ENCODE results near the gene BNC2.

The BNC2 gene

DNA sequence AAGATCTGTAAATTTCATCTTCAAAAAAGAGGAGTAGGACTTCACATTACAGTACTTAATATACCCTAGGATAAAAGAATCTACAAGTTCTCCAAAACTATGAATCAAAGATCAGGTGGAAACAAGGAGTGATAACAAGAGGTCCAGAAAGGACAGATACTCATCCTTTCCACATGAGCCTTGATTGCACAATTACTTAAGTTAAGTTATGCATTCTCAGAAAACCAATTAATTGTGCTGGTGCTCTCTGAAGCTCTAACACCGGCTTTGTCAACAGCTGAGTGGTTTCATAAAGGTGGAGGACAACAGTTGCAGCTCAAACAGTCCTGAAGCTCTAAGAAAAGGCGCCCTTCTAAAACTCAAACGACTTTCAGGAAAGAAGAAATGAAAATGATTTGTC, 251.9 kb downstream of the BNC2 start:
- H3K36me3 ChIP-seq (ENCODE audit: control insufficient read depth in 2 of 2, insufficient read depth in 1 of 2, low read length in 2 of 2), result no peaks in the 10 kb centered on the region
- H3K27ac ChIP-seq (ENCODE audit: extremely low read depth, low read depth, low read length), result no peak overlapping the region
- no peaks in the 10 kb centered on the region for H3K9me3 ChIP-seq (ENCODE audit: control insufficient read depth, insufficient read depth, low read depth, low read length)
- no peak for TF ChIP-seq ZNF426 (tag by site-specific recombination; IDR thresholded peaks at IDR 0.05)
- TF ChIP-seq, protein P1, sequence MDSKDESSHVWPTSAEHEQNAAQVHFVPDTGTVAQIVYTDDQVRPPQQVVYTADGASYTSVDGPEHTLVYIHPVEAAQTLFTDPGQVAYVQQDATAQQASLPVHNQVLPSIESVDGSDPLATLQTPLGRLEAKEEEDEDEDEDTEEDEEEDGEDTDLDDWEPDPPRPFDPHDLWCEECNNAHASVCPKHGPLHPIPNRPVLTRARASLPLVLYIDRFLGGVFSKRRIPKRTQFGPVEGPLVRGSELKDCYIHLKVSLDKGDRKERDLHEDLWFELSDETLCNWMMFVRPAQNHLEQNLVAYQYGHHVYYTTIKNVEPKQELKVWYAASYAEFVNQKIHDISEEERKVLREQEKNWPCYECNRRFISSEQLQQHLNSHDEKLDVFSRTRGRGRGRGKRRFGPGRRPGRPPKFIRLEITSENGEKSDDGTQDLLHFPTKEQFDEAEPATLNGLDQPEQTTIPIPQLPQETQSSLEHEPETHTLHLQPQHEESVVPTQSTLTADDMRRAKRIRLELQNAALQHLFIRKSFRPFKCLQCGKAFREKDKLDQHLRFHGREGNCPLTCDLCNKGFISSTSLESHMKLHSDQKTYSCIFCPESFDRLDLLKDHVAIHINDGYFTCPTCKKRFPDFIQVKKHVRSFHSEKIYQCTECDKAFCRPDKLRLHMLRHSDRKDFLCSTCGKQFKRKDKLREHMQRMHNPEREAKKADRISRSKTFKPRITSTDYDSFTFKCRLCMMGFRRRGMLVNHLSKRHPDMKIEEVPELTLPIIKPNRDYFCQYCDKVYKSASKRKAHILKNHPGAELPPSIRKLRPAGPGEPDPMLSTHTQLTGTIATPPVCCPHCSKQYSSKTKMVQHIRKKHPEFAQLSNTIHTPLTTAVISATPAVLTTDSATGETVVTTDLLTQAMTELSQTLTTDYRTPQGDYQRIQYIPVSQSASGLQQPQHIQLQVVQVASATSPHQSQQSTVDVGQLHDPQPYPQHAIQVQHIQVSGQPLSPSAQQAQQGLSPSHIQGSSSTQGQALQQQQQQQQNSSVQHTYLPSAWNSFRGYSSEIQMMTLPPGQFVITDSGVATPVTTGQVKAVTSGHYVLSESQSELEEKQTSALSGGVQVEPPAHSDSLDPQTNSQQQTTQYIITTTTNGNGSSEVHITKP (tag by site-specific recombination; IDR thresholded peaks at IDR 0.05), result no peak
- no peak for TF ChIP-seq ZNF544 (tag by site-specific recombination; IDR thresholded peaks at IDR 0.05)
- no peaks in the 10 kb centered on the region for H3K4me1 ChIP-seq (ENCODE audit: control insufficient read depth, insufficient read depth, low read length)
- ChIA-PET POLR2A (no interaction called here), CTCF (interaction anchor here (0.6 kb wide), 1 partner anchor 62 kb away, joined by 4 read pairs; no protein-coding TSS in a partner anchor)
- no peak overlapping the region for H3K4me3 ChIP-seq (ENCODE audit: low read depth, low read length)

DNA sequence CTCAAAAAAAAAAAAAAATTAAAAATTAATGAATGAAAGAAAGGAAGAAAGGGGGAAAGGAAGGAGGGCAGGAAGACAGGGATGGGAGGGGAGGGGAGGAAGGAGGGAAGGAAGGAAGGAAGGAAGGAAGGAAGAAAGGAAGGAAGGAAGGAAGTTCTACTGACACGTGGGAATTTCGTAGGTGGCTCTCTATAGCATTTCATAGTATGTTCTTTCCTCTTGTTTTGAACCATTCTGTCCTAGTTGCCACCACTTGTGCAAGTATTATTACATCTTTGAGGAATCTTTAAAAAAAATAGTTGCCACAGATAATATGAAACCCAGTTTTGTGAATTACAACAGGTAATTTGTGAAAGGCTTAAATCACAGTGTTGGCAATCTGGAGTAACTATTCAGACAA, 253.8 kb downstream of the BNC2 start:
- ChIA-PET POLR2A (interaction anchor here (0.6 kb wide), 1 partner anchor 340 kb away, joined by 4 read pairs; no protein-coding TSS in a partner anchor), CTCF (no interaction called here)
- no peaks in the 10 kb centered on the region for H3K9me3 ChIP-seq (ENCODE audit: control insufficient read depth, insufficient read depth, low read depth, low read length)
- no peak overlapping the region for H3K4me3 ChIP-seq (ENCODE audit: low read depth, low read length)
- no peaks in the 10 kb centered on the region for H3K4me1 ChIP-seq (ENCODE audit: control insufficient read depth, insufficient read depth, low read length)
- H3K27ac ChIP-seq (ENCODE audit: extremely low read depth, low read depth, low read length), result no peak overlapping the region
- no peaks in the 10 kb centered on the region for H3K36me3 ChIP-seq (ENCODE audit: control insufficient read depth in 2 of 2, insufficient read depth in 1 of 2, low read length in 2 of 2)
- TF ChIP-seq ZNF366 (tag by site-specific recombination; conservative IDR thresholded peaks at IDR 0.05) (peak; percentile 46), SCRT1 (tag by site-specific recombination; IDR thresholded peaks at IDR 0.05; ENCODE audit: borderline replicate concordance) (no peak), GLIS2 (tag by site-specific recombination; IDR thresholded peaks at IDR 0.05) (no peak)
- TF ChIP-seq, protein P2, sequence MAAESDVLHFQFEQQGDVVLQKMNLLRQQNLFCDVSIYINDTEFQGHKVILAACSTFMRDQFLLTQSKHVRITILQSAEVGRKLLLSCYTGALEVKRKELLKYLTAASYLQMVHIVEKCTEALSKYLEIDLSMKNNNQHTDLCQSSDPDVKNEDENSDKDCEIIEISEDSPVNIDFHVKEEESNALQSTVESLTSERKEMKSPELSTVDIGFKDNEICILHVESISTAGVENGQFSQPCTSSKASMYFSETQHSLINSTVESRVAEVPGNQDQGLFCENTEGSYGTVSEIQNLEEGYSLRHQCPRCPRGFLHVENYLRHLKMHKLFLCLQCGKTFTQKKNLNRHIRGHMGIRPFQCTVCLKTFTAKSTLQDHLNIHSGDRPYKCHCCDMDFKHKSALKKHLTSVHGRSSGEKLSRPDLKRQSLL (tag by site-specific recombination; IDR thresholded peaks at IDR 0.05), result no peak

DNA sequence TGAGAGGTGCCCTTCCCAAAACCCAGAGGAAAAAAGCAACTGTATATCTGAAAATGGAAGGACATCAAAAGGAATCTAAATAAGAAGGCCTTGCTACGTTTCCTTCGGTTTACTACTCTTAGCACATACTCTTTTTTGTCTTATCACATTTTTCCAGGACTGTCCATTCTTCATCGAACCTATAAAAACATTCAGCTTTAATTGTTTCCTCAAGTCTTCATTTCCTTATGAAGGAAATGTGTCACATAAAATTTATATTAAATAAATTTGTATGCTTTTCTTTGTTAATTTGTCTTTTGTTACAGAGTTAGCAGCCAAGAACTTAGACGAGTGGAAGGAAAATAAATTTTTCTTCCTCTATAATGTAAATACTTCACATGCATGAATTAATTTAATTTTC, 255.0 kb downstream of the BNC2 start:
- no peak overlapping the region for H3K27ac ChIP-seq (ENCODE audit: extremely low read depth, low read depth, low read length)
- no peaks in the 10 kb centered on the region for H3K36me3 ChIP-seq (ENCODE audit: control insufficient read depth in 2 of 2, insufficient read depth in 1 of 2, low read length in 2 of 2)
- TF ChIP-seq ZBTB7A (tag by site-specific recombination; IDR thresholded peaks at IDR 0.05; ENCODE audit: low read depth) (no peak), ZNF292 (tag by site-specific recombination; IDR thresholded peaks at IDR 0.05; ENCODE audit: borderline replicate concordance, low read depth) (no peak), ZBTB8A (tag by site-specific recombination; IDR thresholded peaks at IDR 0.05) (no peak), ZNF660 (tag by site-specific recombination; IDR thresholded peaks at IDR 0.05) (no peak), ZNF791 (tag by site-specific recombination; IDR thresholded peaks at IDR 0.05) (no peak)
- TF ChIP-seq, protein P3, sequence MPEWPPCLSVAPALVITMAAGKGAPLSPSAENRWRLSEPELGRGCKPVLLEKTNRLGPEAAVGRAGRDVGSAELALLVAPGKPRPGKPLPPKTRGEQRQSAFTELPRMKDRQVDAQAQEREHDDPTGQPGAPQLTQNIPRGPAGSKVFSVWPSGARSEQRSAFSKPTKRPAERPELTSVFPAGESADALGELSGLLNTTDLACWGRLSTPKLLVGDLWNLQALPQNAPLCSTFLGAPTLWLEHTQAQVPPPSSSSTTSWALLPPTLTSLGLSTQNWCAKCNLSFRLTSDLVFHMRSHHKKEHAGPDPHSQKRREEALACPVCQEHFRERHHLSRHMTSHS (tag by site-specific recombination; IDR thresholded peaks at IDR 0.05), result no peak
- TF ChIP-seq, protein P4, sequence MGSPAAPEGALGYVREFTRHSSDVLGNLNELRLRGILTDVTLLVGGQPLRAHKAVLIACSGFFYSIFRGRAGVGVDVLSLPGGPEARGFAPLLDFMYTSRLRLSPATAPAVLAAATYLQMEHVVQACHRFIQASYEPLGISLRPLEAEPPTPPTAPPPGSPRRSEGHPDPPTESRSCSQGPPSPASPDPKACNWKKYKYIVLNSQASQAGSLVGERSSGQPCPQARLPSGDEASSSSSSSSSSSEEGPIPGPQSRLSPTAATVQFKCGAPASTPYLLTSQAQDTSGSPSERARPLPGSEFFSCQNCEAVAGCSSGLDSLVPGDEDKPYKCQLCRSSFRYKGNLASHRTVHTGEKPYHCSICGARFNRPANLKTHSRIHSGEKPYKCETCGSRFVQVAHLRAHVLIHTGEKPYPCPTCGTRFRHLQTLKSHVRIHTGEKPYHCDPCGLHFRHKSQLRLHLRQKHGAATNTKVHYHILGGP (tag by site-specific recombination; IDR thresholded peaks at IDR 0.05), result no peak
- TF ChIP-seq, protein P5, sequence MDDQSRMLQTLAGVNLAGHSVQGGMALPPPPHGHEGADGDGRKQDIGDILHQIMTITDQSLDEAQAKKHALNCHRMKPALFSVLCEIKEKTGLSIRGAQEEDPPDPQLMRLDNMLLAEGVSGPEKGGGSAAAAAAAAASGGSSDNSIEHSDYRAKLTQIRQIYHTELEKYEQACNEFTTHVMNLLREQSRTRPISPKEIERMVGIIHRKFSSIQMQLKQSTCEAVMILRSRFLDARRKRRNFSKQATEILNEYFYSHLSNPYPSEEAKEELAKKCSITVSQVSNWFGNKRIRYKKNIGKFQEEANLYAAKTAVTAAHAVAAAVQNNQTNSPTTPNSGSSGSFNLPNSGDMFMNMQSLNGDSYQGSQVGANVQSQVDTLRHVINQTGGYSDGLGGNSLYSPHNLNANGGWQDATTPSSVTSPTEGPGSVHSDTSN (CRISPR knock-in tag; IDR thresholded peaks at IDR 0.05), result no peak
- TF ChIP-seq, protein P6, sequence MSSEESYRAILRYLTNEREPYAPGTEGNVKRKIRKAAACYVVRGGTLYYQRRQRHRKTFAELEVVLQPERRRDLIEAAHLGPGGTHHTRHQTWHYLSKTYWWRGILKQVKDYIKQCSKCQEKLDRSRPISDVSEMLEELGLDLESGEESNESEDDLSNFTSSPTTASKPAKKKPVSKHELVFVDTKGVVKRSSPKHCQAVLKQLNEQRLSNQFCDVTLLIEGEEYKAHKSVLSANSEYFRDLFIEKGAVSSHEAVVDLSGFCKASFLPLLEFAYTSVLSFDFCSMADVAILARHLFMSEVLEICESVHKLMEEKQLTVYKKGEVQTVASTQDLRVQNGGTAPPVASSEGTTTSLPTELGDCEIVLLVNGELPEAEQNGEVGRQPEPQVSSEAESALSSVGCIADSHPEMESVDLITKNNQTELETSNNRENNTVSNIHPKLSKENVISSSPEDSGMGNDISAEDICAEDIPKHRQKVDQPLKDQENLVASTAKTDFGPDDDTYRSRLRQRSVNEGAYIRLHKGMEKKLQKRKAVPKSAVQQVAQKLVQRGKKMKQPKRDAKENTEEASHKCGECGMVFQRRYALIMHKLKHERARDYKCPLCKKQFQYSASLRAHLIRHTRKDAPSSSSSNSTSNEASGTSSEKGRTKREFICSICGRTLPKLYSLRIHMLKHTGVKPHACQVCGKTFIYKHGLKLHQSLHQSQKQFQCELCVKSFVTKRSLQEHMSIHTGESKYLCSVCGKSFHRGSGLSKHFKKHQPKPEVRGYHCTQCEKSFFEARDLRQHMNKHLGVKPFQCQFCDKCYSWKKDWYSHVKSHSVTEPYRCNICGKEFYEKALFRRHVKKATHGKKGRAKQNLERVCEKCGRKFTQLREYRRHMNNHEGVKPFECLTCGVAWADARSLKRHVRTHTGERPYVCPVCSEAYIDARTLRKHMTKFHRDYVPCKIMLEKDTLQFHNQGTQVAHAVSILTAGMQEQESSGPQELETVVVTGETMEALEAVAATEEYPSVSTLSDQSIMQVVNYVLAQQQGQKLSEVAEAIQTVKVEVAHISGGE (tag by site-specific recombination; conservative IDR thresholded peaks at IDR 0.05; ENCODE audit: low read depth), result no peak
- POLR2A ChIA-PET, result no interaction called here
- no peaks in the 10 kb centered on the region for H3K4me1 ChIP-seq (ENCODE audit: control insufficient read depth, insufficient read depth, low read length)
- CTCF ChIA-PET, result no interaction called here
- no peaks in the 10 kb centered on the region for H3K9me3 ChIP-seq (ENCODE audit: control insufficient read depth, insufficient read depth, low read depth, low read length)
- no peak overlapping the region for H3K4me3 ChIP-seq (ENCODE audit: low read depth, low read length)

All from HEK293 (cell line).